ENCODE data around the gene TP73. TPM values are rescaled to one million over a fixed set of nuclear protein-coding genes. Genes with fewer than 3 reads are reported as not detected.
A peak's percentile ranks its signal among the peaks of the same experiment; 100 is the strongest.

The TP73 gene
- total RNA-seq, 2 donors from 2014 or later, result 0.31 TPM; not detected in 1

- no peaks in the 10 kb centered on the region for H3K36me3 Mint-ChIP-seq (ENCODE audit: low read depth)
- H3K9me3 ChIP-seq (ENCODE audit: control insufficient read depth, low read length, poor library complexity, severe bottlenecking), result no peaks in the 10 kb centered on the region
- H3K4me1 Mint-ChIP-seq, result peaks cover 7% of the 10 kb centered on the region
- ATAC-seq (no peak), DNase-seq (no peak)
- H3K4me3 Mint-ChIP-seq, result no peak overlapping the region
- H3K27ac Mint-ChIP-seq, result no peak overlapping the region
- peaks cover 74% of the 10 kb centered on the region for H3K27me3 Mint-ChIP-seq
Measured at GRCh38 chr1:3657578-3658230, 5.4 kb downstream of the TP73 start.

DNA sequence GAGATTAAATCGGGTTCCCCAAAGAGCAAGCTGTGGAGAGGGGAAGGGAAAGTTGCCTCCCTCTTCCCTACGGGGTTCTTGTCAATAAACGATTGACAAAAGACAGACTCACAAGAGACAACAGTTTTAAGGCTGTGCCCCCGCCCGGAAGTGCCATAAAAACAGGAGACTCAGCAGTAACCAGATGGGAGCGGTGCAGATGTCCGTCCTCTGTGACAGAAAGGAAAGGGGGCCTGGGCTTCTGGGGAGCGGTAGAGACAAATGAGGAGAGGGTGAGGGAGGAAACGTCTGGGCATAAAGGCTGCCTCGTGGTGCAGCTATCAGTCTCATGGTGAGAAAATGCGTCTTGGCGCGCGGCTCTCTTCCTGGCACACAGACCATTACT lies 5.9 kb downstream of the TP73 start:
- peaks cover 78% of the 10 kb centered on the region for H3K27me3 Mint-ChIP-seq

GRCh38 chr1:3659093-3659492 lies 6.8 kb downstream of the TP73 start:
- no peaks in the 10 kb centered on the region for H3K36me3 Mint-ChIP-seq (ENCODE audit: low read depth)
- H3K4me3 Mint-ChIP-seq, result no peak overlapping the region
- ATAC-seq (no peak), DNase-seq (no peak)
- no peak overlapping the region for H3K27ac Mint-ChIP-seq
- peaks cover 70% of the 10 kb centered on the region for H3K27me3 Mint-ChIP-seq
- H3K9me3 ChIP-seq (ENCODE audit: control insufficient read depth, low read length, poor library complexity, severe bottlenecking), result no peaks in the 10 kb centered on the region
- peaks cover 5% of the 10 kb centered on the region for H3K4me1 Mint-ChIP-seq

More for the DNA sequence above, 5.9 kb downstream of the TP73 start:
- Mint-ChIP-seq H3K36me3 (ENCODE audit: low read depth) (no peaks in the 10 kb centered on the region), H3K27ac (no peak overlapping the region), H3K4me3 (no peak overlapping the region), H3K4me1 (peaks cover 7% of the 10 kb centered on the region)
- ATAC-seq (no peak), DNase-seq (no peak)
- H3K9me3 ChIP-seq (ENCODE audit: control insufficient read depth, low read length, poor library complexity, severe bottlenecking), result no peaks in the 10 kb centered on the region

DNA sequence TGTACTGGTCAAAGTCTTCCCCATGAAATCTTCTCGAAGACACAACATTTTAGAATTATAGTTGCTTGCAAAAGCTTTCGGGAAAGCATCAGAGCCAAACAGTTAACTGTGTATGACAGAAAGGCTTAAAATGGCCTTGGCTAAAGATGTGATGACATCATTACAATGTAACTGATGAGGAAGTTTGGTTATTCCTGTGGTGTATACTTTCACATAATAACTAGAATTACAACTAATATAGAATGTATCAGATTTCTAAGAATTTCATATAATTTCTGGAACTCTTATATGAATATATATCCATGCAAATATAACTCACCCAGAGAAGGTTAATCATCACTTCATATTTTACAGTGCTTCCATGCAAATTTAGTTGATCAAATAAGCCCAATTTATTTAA lies 8.4 kb downstream of the TP73 start:
- no peak for DNase-seq
- Mint-ChIP-seq H3K4me1 (peaks cover 3% of the 10 kb centered on the region), H3K27me3 (peaks cover 54% of the 10 kb centered on the region), H3K36me3 (ENCODE audit: low read depth) (no peaks in the 10 kb centered on the region), H3K27ac (no peak overlapping the region), H3K4me3 (no peak overlapping the region)
- ATAC-seq, result no peak
- H3K9me3 ChIP-seq (ENCODE audit: control insufficient read depth, low read length, poor library complexity, severe bottlenecking), result no peaks in the 10 kb centered on the region

GRCh38 chr1:3661631-3662030 lies 9.3 kb downstream of the TP73 start:
- no peak for DNase-seq
- Mint-ChIP-seq H3K4me1 (peaks cover 3% of the 10 kb centered on the region), H3K27me3 (peaks cover 48% of the 10 kb centered on the region), H3K36me3 (ENCODE audit: low read depth) (no peaks in the 10 kb centered on the region), H3K27ac (no peak overlapping the region), H3K4me3 (no peak overlapping the region)
- no peaks in the 10 kb centered on the region for H3K9me3 ChIP-seq (ENCODE audit: control insufficient read depth, low read length, poor library complexity, severe bottlenecking)
- no peak for ATAC-seq

DNA sequence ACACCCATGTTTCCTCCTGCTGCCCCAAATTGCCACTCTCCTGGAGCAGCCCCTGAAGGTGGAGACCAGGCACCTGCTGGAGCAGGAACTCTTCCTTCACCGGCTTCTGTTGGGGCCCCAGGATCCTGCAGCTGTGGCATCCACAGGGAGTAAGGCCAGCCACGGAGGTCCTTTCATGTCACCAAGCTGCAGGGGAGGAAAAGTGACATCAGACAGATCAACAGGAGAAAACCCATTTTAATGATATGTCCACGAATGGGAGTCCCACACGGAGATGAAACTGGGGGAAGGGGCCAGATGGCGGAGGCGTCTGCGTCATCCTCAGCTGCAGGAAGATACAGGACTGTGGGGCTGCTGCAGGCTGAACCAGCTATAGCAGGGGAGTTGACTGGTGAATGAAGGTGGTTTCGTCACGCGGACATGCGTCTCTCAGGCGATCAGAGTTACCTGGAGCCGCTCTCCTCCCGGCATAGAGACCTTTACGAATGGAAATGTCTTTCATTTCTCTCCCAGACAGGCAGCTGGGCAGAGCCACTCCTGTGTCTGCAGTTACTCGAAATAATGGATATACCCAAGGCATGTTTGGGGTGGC lies 9.9 kb downstream of the TP73 start:
- DNase-seq (peak in 1 of 3 donors; percentile 7), ATAC-seq (no peak)
- no peaks in the 10 kb centered on the region for H3K36me3 Mint-ChIP-seq (ENCODE audit: low read depth)
- peaks cover 3% of the 10 kb centered on the region for H3K4me1 Mint-ChIP-seq
- no peak overlapping the region for H3K27ac Mint-ChIP-seq
- H3K27me3 Mint-ChIP-seq, result peaks cover 47% of the 10 kb centered on the region
- H3K9me3 ChIP-seq (ENCODE audit: control insufficient read depth, low read length, poor library complexity, severe bottlenecking), result no peaks in the 10 kb centered on the region
- H3K4me3 Mint-ChIP-seq, result no peak overlapping the region

GRCh38 chr1:3663999-3664699 lies 11.8 kb downstream of the TP73 start:
- Mint-ChIP-seq H3K27me3 (peaks cover 37% of the 10 kb centered on the region), H3K27ac (no peak overlapping the region), H3K4me3 (no peak overlapping the region), H3K36me3 (ENCODE audit: low read depth) (no peaks in the 10 kb centered on the region), H3K4me1 (no peaks in the 10 kb centered on the region)
- DNase-seq, result peak in 1 of 3 donors; percentile 1
- ATAC-seq, result no peak
- no peaks in the 10 kb centered on the region for H3K9me3 ChIP-seq (ENCODE audit: control insufficient read depth, low read length, poor library complexity, severe bottlenecking)

DNA sequence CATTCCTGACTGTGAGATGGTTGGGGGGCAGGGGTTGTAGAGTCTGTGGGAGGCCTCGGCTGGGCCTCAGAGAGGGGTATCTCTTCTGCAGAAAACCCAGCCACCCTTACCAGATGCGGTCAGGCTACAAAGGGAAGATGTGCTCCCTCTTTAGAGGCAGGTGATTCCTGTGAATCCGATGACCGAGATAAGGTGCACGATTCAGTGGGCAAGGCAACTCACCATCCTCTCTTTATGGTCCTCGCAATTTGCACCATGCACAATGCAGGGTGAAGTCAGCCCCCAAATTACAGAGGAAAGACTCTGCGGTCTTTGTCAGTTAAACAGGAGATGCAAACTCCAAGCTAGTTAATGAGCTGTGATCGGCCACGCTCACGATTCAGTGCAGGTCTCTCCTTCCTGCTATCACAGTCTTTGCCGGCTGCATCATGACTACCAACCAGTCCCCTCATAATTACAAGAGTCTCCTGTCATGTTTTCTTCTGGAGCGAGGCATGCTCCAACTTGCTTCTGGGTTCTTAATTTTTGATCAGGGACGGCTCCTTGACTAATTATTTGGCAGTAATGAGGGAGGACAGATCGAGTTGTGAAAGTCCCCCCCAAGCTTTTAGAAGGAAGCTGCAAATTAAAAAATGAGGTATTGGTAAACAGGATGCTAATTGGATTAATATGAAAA lies 12.5 kb downstream of the TP73 start:
- DNase-seq (peak in 1 of 3 donors; percentile 5), ATAC-seq (no peak)
- H3K4me3 Mint-ChIP-seq, result no peak overlapping the region
- no peaks in the 10 kb centered on the region for H3K9me3 ChIP-seq (ENCODE audit: control insufficient read depth, low read length, poor library complexity, severe bottlenecking)
- H3K27me3 Mint-ChIP-seq, result peaks cover 38% of the 10 kb centered on the region
- H3K36me3 Mint-ChIP-seq (ENCODE audit: low read depth), result no peaks in the 10 kb centered on the region
- no peaks in the 10 kb centered on the region for H3K4me1 Mint-ChIP-seq
- no peak overlapping the region for H3K27ac Mint-ChIP-seq

DNA sequence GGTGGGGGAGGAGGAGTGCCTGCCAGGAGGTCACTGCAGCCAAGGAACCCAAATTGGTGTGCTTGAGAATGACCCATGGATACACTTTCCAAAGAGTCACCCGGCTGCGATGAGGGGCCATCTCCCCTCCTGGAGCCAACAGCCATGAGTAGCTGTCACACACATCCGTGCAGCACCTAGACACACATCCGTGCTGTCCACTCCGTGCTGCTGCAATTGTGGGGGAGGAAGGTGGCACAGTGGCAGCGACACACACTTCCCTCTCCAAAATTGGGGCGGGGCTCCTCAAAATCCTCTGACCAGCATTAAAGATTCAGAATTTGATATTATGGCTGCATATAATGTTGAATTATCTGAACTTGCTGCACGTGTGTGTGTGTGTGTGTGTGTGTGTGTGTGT lies 15.8 kb downstream of the TP73 start:
- no peak for ATAC-seq

DNA sequence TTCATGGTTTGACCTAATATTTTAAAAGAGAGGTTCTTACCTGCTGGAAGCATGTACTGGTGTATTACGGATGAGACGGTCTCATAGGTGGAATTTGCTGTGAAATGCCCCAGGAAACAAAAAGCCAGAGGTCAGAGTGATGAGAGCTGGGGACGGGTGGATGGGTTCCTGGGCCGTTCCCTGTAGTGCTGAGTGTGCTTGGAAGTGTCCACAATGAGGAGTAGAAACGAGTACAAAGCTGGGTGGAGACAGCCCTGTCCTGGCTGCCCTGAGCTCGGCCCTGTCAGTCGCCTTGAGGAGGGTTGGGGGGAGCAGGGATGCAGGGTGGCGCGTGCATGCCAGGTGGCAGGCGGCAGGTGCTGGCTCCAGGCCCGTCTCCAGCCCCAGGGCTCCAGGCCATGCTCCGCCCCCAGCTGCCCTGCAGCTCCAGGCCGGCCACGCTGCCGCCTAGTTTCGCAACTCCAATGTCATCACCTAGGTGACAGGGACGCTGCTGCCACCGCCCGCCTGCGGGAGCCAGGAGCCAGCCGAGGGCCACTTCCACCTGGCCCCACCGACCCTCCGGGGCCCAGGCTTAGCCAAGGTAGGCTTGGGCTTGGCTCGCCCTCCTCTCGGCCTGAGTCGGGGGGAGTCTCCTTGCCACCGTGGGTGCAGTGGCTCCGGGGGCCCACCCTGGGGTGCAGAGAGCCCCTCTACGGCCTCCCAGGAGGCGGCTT lies 16.4 kb downstream of the TP73 start:
- Mint-ChIP-seq H3K4me1 (peaks cover 6% of the 10 kb centered on the region), H3K27me3 (peaks cover 39% of the 10 kb centered on the region), H3K27ac (no peak overlapping the region), H3K4me3 (no peak overlapping the region), H3K36me3 (ENCODE audit: low read depth) (peaks cover 5% of the 10 kb centered on the region)
- no peaks in the 10 kb centered on the region for H3K9me3 ChIP-seq (ENCODE audit: control insufficient read depth, low read length, poor library complexity, severe bottlenecking)
- ATAC-seq (no peak), DNase-seq (peak in 1 of 3 donors; percentile 5)

More for the DNA sequence above, 15.8 kb downstream of the TP73 start:
- H3K4me3 Mint-ChIP-seq, result no peak overlapping the region
- no peaks in the 10 kb centered on the region for H3K9me3 ChIP-seq (ENCODE audit: control insufficient read depth, low read length, poor library complexity, severe bottlenecking)
- H3K27me3 Mint-ChIP-seq, result peaks cover 35% of the 10 kb centered on the region
- H3K4me1 Mint-ChIP-seq, result peaks cover 2% of the 10 kb centered on the region
- H3K27ac Mint-ChIP-seq, result no peak overlapping the region
- DNase-seq, result no peak
- H3K36me3 Mint-ChIP-seq (ENCODE audit: low read depth), result no peaks in the 10 kb centered on the region

GRCh38 chr1:3669421-3669821 lies 17.1 kb downstream of the TP73 start:
- Mint-ChIP-seq H3K36me3 (ENCODE audit: low read depth) (peaks cover 5% of the 10 kb centered on the region), H3K4me1 (peaks cover 6% of the 10 kb centered on the region)
- no peak for ATAC-seq

GRCh38 chr1:3669971-3670431 lies 17.7 kb downstream of the TP73 start:
- no peak overlapping the region for H3K4me3 Mint-ChIP-seq

More at GRCh38 chr1:3669421-3669821, 17.1 kb downstream of the TP73 start:
- no peaks in the 10 kb centered on the region for H3K9me3 ChIP-seq (ENCODE audit: control insufficient read depth, low read length, poor library complexity, severe bottlenecking)
- Mint-ChIP-seq H3K27ac (no peak overlapping the region), H3K4me3 (no peak overlapping the region), H3K27me3 (peaks cover 39% of the 10 kb centered on the region)
- DNase-seq, result peak in 1 of 3 donors; percentile 7

More at GRCh38 chr1:3669971-3670431, 17.7 kb downstream of the TP73 start:
- H3K9me3 ChIP-seq (ENCODE audit: control insufficient read depth, low read length, poor library complexity, severe bottlenecking), result no peaks in the 10 kb centered on the region
- peaks cover 6% of the 10 kb centered on the region for H3K4me1 Mint-ChIP-seq
- peaks cover 39% of the 10 kb centered on the region for H3K27me3 Mint-ChIP-seq
- H3K27ac Mint-ChIP-seq, result no peak overlapping the region
- DNase-seq (peak in 1 of 3 donors; percentile 3), ATAC-seq (no peak)
- peaks cover 5% of the 10 kb centered on the region for H3K36me3 Mint-ChIP-seq (ENCODE audit: low read depth)
